ENCODE measurements around the gene PPP1R9A. TPM values are rescaled to one million over a fixed set of nuclear protein-coding genes. Genes with fewer than 3 reads are reported as not detected.

PPP1R9A gene
- total RNA-seq, 1 donor from 2014 or later, result 0.85 TPM

- intact Hi-C loops (cut with DNase I), result no loop called here
- Histone ChIP-seq H3K36me3 (no peaks in the 10 kb centered on the region), H3K27me3 (no peaks in the 10 kb centered on the region), H3K27ac (no peak overlapping the region), H3K9me3 (no peaks in the 10 kb centered on the region), H3K4me3 (no peak overlapping the region), H3K4me1 (no peaks in the 10 kb centered on the region)
- TF ChIP-seq, protein P1, sequence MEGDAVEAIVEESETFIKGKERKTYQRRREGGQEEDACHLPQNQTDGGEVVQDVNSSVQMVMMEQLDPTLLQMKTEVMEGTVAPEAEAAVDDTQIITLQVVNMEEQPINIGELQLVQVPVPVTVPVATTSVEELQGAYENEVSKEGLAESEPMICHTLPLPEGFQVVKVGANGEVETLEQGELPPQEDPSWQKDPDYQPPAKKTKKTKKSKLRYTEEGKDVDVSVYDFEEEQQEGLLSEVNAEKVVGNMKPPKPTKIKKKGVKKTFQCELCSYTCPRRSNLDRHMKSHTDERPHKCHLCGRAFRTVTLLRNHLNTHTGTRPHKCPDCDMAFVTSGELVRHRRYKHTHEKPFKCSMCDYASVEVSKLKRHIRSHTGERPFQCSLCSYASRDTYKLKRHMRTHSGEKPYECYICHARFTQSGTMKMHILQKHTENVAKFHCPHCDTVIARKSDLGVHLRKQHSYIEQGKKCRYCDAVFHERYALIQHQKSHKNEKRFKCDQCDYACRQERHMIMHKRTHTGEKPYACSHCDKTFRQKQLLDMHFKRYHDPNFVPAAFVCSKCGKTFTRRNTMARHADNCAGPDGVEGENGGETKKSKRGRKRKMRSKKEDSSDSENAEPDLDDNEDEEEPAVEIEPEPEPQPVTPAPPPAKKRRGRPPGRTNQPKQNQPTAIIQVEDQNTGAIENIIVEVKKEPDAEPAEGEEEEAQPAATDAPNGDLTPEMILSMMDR (IDR thresholded peaks at IDR 0.05), result no peak
- no peak for DNase-seq (ENCODE audit: low spot score in 2 of 2)
Measured at GRCh38 chr7:95303013-95303905, 395.9 kb downstream of the PPP1R9A start.

DNA sequence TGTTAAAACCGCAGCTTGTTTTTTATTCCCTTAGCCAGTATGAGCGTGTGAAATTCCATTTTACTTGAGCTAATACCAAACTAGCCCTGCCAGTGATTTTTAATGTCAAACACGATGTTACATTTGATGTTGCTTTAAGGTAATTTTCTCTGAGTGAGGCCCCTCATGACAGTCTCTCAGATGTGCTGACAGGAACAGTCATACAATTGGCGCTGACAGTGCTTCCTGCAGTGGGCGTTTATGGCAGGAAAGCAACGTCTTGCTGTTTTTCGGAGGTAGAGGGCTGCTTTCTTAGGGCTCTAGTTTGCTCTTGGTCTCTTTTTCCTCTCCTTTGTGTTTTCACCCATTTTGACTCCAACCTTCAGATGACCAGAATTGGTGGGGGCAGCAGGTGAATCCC lies 397.6 kb downstream of the PPP1R9A start:
- Histone ChIP-seq H3K36me3 (no peaks in the 10 kb centered on the region), H3K4me1 (no peaks in the 10 kb centered on the region), H3K4me3 (no peak overlapping the region), H3K27me3 (no peaks in the 10 kb centered on the region), H3K9me3 (no peaks in the 10 kb centered on the region), H3K27ac (no peak overlapping the region)
- intact Hi-C loops (cut with DNase I), result no loop called here
- no peak for DNase-seq (ENCODE audit: low spot score in 2 of 2)
- TF ChIP-seq, protein P1 (IDR thresholded peaks at IDR 0.05), result no peak

- no peaks in the 10 kb centered on the region for H3K4me1 ChIP-seq
- no peaks in the 10 kb centered on the region for H3K9me3 ChIP-seq
- H3K36me3 ChIP-seq, result no peaks in the 10 kb centered on the region
- H3K4me3 ChIP-seq, result no peak overlapping the region
- H3K27me3 ChIP-seq, result no peaks in the 10 kb centered on the region
- TF ChIP-seq, protein P1 (IDR thresholded peaks at IDR 0.05), result no peak
- no peak overlapping the region for H3K27ac ChIP-seq
- intact Hi-C loops (cut with DNase I), result no loop called here
- DNase-seq (ENCODE audit: low spot score in 2 of 2), result no peak
Measured at GRCh38 chr7:95309951-95310350, 402.6 kb downstream of the PPP1R9A start.

- no peak for DNase-seq (ENCODE audit: low spot score in 2 of 2)
- Histone ChIP-seq H3K4me3 (no peak overlapping the region), H3K36me3 (no peaks in the 10 kb centered on the region), H3K9me3 (no peaks in the 10 kb centered on the region), H3K27me3 (no peaks in the 10 kb centered on the region), H3K27ac (no peak overlapping the region), H3K4me1 (no peaks in the 10 kb centered on the region)
- intact Hi-C loops (cut with DNase I), result no loop called here
- TF ChIP-seq, protein P1 (IDR thresholded peaks at IDR 0.05), result no peak
Measured at GRCh38 chr7:95311389-95311788, 404.0 kb downstream of the PPP1R9A start.

DNA sequence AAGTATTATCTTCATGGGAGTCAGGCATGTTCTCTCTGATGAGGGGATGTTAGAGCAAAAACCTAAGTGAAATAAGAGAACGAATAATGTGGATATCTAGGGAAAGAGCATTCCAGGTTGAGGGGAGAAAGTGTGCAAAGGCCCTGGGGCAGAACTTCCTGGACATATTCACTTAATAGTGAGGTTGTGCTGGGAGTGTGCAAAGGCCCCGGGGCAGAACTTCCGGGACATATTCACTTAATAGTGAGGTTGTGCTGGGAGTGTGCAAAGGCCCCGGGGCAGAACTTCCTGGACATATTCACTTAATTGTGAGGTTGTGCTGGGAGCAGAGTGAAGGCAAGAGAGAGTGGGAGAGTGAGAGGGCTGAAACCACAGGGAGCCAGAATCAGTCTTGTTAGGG lies 405.2 kb downstream of the PPP1R9A start:
- intact Hi-C loops (cut with DNase I), result no loop called here
- Histone ChIP-seq H3K27ac (no peak overlapping the region), H3K4me3 (no peak overlapping the region), H3K9me3 (no peaks in the 10 kb centered on the region), H3K4me1 (no peaks in the 10 kb centered on the region), H3K27me3 (no peaks in the 10 kb centered on the region), H3K36me3 (no peaks in the 10 kb centered on the region)
- DNase-seq (ENCODE audit: low spot score in 2 of 2), result no peak
- TF ChIP-seq, protein P1 (IDR thresholded peaks at IDR 0.05), result no peak

All from ascending aorta (tissue), 2 donors.